Activated CD4-positive, alpha-beta T cell treated with anti-CD3 and anti-CD28 coated beads, Interleukin-2, amount 50 U/mL, for 4 hours (primary cell): Measurements from ENCODE around the gene SLC49A4.

Experiments
- DNase-seq, 2 experiments: peaks; one replicate each; pipeline ENCODE4 v3.0.0-alpha.2; 2020

The SLC49A4 gene

DNA sequence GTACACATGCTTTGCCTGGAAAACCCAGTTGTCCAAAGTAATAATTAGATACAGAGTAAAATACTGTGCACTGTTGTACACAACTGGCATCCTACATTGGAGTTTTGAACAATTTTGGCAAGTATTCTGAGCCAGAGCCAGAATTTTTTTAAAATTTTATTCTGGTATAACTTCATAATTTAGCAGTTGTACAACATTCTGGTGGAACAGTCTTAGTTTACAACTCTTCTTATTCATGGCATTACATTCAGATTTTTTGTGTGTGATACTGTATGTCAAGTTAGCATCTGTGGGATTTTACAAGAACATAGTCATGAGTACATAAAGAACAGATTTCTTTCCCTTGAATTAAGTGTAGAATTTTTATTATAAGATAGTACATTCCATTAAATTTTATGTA lies 67.5 kb downstream of the SLC49A4 start:
- DNase-seq: no peak

DNA sequence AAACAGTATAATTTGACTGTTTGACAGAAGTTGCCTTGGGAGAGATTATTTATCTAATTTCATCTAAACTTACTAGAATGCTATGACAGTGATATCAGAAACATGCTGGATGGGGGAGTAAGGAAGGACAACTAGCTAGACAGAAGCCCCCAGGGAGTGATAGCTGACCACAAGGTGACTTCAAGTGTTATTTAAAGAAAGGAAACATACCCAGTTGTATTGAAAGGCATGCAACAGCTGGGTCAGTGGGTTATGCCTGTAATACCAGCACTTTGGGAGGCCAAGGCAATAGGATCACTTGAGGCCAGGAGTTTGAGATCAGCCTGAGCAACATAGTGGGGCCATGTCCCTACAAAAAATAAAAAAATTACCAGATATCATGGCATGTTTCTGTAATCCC lies 69.6 kb downstream of the SLC49A4 start:
- no peak for DNase-seq

DNA sequence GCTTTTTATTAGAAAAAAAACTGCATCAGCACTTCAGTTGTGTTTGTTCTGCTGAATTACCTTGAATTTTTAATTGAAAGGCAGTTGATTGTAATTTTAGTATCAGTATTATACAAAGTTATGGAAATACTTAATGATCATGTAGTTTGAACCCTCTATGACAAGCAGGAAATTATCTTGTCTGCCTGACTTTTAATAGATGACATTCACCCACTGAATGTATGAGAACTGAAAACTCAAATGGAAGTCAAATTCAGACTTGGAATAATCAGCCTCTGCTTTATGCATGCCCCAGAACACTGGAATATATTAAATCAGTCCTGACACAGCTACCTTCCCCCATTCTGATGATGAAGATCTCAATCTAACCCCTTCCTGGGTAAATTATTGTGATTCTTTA lies 73.5 kb downstream of the SLC49A4 start:
- no peak for DNase-seq

DNA sequence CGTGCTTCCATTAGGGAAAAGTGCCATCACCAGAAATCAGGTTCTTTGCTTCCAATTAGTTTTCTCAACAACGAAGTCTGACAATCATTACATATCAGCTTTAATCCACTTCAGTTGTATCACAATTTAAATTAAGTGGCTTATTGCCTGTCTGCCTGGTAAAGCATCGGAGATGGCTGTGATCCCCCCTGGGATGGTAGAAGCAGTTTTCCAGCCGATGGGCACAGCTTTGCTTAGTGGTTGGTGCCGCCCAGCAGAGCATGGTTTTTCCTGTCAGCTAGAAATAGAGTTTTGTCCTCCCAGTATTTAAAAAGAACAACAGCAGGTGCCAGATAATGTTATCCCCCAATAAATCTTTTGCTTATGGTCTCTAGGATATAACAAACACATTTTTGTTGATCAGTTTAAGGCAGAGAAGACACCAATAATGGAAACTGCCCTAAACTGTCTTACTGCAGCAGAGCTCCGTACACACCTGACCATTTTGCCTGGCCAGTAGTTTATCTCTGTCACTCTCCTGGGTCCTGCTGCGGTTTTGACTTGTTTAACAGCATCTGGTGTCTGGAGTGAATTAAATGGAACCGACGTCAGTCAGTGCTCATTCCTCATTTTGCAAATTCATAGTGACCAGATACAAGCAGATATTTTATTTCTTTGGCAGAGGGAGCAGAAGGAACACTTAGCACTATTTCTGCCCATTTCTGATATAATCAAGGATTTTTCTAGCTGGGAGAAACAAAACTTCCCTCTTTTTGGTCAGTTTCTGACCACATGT lies 79.1 kb downstream of the SLC49A4 start:
- no peak for DNase-seq

DNA sequence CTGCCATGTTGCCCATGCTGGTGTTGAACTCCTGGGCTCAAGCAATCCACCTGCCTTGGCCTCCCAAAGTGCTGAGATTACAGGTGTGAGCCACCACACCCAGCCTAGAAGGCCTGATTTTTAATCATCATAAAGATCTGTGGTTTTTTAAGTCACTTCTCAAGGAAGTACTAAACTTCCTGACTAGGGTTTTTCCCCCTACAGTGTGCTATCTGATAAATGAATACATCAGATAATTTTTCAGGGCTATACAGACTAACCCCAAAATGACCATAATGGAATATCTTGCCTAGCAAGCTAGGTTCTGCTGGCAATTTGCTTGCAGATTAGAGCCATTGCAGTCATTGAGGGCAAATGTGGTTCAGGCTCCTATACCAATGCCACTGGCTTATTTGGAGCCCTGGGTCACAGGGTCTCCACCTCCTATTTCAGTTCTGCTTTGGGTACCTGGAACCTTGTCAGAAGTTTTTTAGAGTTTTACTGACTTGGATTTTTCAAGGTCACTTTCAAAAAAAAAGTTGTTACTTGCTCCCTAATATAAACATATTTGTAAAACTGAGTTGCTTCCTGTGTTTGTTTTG lies 80.8 kb downstream of the SLC49A4 start:
- DNase-seq: no peak

DNA sequence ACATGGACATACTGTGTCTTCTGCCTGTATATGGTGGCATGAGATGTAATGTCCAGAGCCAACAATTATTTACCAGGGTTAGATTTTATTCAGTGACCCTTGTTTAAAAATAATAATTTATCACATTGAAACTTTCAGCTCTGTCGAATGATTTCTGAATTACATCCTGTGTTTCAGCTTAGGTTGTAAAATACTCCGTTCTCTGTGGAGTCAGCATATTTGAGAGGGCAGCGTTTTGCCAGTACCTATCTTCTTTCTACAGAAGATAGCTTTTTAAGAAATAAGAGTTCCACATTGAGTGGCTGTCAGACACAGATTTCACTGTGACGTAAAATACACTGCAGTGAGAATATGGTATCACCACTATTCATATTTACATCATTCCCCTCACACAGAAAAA lies 85.3 kb downstream of the SLC49A4 start:
- no peak for DNase-seq

DNA sequence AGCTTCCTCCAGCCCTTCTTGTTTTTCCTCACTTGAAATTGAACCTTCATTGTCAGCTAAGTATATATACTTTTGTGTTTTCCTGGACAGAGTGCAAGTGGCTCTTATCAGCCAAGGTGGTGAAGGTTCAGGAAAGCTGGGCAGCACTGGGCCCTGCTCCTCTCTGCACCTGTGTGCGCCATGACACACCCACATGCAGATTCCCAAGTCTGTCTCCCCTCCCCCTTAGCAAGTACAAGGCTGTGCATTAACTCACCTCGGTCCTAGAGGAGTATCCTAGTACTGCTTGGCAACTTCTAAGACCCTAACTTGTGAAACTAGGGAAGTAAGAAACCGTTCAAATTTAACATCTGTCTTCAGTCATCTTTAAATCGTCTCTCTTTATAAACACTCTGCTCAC lies 85.8 kb downstream of the SLC49A4 start:
- no peak for DNase-seq

DNA sequence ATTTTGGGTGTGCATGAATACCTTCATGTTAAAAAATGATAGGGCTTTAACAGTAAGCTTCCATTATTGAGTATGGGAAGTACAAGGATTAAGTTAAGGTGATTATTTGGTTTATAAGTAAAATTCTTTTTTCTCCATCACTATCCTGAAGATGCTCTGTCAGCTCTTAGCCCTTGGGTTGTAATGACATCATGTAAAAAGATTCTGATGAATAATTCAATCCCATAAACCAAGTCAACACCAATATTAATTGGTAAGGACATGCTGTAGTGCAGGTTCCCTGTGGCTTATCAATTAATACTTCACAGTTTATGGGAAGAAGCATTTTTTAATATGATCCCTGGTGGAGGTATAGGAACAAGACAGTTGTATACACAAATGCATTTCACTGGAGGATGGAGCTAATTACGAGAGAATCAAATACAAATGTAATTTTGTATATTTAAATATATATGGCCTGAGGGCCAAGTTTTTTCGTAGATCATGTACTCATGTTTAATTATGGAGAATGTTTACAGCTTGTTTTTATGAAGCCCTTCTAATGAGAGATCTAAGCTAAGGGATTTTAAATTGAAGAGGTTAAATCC lies 87.6 kb downstream of the SLC49A4 start:
- DNase-seq: no peak

DNA sequence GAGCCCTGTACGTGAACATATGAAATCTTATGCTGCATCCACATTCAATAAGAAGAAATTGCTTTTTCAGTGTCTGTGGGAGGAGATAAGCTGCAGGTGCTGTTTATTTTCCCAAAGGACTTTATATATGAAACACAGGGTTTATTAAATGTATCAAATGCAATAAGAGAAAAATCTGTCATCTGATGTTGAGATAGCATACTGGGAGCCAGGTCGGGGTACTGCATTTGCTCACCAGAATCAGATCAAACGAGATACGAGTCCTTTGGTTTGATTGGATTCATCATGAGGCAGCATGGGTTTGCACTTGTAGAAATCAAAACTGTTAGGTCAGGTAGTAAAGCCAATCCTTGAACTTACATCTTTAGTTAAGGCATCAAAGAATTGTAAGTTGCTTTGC lies 91.4 kb downstream of the SLC49A4 start:
- DNase-seq: no peak

DNA sequence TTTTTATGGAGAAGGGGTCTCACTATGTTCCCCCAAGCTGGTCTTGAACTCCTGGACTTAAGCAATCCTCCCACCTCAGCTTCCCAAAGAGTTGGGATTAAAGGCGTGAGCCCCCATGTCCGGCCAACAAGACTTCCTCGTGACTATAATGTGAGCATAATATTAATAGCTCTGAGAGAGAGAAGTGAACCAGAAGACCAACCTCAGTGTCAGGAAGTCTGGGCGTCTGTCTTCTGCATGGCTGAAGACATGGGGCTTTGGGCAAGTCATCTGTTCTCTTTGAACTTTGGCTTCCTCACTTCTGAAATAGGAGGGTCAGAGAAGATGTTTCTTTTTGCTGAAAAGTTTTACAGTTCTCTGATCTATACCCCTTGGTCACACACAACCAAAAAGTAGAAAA lies 92.1 kb downstream of the SLC49A4 start:
- no peak for DNase-seq

DNA sequence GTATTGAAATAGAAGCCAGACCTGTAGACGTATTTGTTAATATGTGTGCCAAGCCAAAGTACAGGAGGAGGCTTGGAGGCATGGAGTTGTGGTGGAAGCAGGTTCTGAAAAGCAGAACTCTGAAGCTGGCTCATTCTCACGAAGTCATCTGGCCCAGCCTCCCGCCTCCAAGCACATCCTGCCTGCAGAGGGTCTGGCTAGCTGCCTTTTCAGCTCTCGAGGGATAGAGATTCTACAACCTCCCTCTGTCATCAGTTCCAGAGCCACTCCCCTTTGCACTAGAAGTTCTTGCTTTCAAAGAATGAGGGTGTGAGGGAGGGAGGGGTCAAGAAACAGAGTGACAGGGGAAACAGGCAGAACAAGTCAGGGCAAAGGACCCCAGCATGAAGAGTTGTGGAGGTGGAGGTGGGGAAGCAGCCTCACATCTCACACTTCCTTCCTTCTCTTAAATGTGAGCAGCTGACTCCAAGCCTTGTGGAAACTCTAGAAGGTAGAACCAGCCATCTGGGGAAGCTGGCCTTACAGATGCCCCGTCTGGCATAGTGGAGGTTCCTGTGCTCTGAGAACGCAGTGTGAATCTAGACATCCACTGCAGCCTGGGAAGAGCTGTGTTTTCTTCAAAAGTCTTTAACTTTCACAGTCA lies 95.3 kb downstream of the SLC49A4 start:
- no peak for DNase-seq

DNA sequence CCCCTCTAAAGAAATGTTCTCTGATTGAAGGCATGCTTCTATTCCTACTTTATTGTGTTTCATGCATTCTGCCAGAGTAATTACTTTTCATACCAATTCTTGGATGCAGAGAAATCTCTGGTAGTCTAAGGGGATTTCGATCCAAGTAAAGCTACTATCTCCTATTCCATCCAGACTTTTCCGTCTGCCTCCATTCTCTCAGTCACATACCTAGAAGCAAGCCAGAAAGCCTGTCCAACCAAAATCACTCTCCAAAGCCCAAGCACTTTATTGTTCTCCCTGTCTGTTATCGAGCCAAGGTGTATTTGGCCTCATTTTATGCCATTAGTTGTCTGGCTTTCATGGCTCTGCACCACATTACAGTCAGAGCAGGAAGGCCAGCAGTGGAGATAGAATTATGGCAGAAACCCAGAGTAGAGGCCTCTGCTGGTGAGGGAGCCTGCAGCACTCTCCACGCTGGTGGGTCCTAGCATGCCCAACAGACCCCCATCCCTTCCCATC lies 95.9 kb downstream of the SLC49A4 start:
- DNase-seq: no peak

DNA sequence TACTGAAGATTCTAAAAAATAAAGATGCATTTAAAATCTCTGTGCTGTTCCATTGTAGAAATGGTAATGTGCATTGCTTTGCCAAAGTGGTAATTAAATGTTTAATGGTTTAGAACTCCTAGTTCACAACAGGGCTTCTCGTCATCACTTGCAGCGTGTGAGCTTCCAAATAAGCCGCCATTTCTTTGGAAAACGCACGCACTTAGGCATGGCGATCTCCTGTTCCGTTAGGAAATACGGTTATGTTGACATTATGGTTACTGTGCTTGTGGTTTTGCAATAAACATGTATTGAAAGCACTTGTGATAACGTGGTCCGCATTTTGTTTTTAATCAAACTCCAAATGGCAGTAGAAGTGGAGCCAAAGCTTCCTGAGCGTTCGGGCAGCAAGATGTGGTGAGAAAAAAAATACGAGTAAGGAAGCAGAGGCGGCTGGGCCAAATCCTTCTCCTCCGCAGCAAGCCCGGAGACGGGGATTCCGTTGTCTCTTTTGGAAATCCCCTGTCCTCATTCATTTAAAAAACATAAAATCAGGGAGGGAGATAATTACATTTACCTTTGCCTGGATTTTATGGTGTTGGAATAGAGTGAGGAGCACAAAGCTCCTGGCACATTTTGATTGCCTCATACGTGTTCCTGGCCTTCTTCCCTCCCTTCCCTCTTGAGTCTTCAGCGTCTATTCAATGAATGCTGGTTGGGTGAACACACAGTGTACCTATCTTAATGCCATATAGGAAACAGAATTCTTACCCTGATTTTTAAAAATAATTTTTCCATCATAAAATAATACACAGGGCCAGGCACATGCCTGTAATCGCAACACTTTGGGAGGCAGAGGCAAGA lies 97.5 kb downstream of the SLC49A4 start:
- DNase-seq: no peak

DNA sequence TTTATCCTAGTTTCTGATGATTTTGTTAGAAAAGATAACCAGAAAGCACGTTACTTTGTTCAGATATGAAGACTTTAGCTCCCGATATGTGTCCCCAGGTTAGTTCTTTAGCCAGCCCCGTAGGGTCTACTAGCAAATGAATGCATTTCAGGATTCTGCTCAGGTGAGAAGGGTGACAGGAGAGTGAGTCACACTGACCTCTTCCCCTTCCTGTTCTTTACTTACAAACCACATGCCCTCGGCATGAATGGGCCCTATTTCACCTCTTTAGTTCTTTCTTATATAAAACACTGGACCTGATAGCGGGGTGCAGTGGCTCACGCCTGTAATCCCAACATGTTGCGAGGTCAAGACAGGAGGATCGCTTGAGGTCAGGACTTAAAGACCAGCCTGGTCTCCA lies 98.4 kb downstream of the SLC49A4 start:
- DNase-seq: no peak

DNA sequence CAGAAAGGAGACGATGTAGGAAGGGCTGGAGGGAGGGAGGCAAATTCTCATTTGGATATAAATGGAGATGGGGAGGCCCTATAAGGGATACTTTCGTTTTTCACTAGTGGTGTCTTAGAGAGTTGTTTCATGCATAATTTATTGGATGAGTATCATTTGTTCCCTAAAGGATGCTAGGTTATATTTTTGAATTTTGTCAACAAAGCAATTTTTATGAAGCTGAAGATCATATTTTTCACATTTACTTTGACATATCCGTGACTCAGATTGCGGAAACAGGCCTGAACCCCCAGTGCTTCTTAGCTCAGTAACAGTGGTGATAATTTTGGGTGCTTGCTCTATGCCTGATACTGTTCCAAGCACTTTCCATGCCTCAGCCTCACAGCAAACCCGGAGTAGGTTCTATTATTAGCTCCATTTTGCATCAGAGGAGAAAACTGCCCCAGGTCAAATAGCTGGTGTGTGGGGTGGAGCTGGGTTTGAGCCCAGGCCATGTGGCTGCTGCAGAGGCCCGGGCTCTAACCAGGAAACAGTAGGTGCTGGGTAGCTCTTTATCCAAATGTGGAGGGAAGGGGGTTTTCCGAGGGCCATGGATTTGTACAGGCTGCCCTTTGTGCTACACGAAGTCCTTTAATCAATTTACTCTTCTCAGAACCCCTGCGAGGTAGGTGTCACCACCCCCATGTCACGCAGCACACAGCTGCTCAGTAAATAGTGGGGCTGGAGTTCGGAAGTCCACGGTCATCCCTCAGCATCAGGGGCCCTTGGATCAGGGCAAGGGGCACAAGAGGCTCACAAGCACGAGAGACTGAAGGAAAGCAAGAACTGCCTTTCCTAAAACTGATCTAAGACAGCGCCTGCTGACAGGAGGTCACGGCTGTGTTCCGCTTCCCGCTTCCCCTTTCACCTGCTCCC lies 99.1 kb downstream of the SLC49A4 start:
- no peak for DNase-seq

DNA sequence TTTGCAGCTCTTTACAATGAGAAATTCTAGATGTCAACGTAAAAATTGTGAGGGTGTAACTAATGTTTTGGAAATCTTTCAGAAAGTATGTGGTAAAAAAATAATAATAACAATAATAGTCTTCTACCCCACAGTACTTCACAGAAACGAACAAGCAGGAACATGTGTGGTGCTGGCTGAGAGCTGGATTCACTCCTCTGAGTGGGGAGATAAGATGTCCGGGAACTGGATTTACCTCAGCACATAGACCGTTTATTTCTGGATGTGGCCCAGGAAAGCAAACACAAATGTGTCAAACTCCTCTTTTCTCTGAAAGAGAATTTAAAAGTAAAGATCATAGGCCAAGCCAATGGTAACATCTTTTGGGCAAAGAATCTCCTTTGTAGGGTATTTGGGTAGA lies 103.4 kb downstream of the SLC49A4 start:
- no peak for DNase-seq

DNA sequence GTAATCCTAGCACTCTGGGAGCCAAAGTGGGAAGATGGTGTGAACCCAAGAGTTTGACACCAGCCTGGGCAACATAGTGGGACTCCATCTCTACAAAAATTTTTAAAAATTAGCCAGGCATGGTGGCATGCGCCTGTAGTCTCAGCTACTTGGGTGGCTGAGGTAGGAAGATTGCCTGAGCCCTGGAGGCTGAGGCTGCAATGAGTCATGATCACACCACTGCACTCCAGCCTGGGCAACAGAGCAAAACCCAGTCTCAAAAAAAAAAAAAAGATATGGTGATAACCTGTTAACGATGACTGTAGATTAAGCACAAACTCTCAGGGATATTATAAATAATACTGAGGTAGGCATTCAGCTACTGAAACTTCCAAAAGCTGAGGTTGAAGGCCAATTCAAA lies 107.5 kb downstream of the SLC49A4 start:
- DNase-seq: no peak

DNA sequence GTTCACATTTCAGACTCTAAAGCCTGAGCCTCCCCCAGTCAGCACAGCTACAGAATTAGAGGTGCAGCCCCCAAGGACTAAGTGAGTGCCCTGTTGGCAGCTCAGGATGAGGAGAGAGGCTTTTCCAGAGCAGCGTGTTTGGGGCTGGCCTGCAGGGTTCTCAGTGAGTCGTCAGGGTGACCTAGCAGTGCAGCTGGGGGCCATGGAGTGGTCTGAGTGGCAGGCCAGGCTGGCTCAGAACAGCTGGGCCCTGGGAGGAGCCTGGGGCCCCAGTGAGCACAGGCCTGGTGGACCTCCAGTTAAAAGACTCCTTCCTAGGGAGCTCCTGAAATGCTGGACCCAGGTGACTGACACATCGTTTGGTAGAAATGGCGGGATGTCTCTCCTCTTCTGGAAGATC lies 108.3 kb downstream of the SLC49A4 start:
- no peak for DNase-seq

DNA sequence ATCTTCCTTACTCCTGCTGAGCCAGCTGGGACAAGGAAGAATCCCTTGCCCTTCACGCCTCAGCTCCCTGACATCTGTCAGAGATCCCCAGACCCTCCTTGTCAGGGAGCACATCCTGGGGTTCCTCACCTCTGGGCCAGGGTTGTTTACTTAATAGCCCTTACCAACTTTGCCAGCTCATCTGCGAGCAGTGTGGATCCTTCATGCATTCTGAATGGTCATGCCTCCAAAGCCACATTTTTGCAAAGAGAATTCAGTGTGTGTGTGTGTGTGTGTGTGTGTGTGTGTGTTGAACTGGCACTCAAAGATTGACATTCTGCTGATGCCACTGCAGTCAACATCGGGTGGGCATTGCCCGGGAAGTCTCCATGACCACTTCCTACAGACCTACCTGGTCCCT lies 112.6 kb downstream of the SLC49A4 start:
- DNase-seq: no peak

DNA sequence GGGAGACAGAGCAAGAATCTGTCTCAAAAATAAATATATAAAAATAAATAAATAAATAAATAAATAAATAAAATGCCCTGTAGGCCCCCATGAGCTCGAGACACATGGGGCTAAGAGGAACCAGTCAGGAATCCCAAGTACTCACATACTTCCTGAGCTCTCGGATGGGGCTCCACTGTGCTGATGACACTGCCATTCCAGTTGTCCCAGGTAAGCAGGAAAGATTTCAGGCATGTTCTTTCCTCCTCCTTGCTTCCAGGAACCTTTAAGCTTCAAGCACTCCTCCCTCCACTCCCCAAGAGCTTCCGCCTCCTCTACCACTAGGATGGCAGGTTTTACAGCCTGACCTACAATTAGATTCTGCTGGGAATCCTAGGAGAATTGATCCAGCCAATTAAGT lies 113.4 kb downstream of the SLC49A4 start:
- no peak for DNase-seq

DNA sequence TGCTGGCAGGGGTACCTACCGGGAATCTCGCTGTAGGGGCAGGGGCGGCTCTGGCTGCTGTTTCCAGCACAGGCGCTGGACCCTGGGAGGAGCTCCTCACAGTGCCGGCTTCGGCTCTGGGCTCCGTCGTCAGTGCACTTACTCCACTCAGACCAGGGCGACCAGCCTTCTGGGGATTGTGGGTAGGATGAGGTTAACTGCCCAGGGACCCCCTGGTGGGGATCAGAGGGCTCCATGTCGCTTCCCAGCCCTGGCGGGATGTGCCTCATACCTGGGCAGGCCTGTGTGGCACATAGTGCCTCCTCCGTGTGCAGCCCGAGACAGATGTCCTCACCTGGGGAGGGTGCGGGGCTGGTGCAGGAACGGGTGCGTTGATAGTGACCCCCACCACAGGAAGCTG lies 117.0 kb downstream of the SLC49A4 start:
- no peak for DNase-seq
